Measurements from ENCODE around the gene GATA3.

DNA sequence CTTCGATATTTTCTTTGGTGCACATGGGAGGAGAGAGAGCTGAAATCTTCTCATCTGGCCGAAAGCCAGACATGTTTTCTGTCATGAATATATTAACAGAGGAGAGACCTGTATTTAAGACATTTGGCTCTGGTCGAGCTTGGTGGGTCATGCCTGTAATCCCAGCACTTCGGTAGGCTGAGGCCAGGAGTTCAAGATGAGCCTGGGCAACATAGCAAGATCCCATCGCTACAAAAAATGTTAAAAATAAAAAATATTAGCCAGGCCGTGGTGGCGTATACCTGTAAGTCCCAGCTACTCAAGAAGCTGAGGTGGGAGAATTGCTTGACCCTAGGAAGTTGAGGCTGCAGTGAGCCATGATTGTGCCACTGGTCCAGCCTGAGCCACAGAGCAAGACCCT lies 21.9 kb upstream of the GATA3 start:
- TF ChIP-seq CTCF (IDR thresholded peaks at IDR 0.05): no peak
- no peak for TF ChIP-seq POLR2A (IDR thresholded peaks at IDR 0.05)
